K562 (cell line): Measurements from ENCODE around the gene RCSD1. TPM values are rescaled to one million over a fixed set of nuclear protein-coding genes. Genes with fewer than 3 reads are reported as not detected.

Experiments
- CEBPB ChIP-seq: fragments of 450-650 bp; IDR thresholded peaks from 2 replicates; pipeline ENCODE4 v1.6.1; 2016; ENCODE audit warnings: missing genetic modification characterization, missing compliant biosample characterization
- COPS2 ChIP-seq: fragments of 450-650 bp; conservative IDR thresholded peaks from 2 replicates; pipeline ENCODE4 v1.6.1; 2016; ENCODE audit warnings: mild to moderate bottlenecking, moderate library complexity
- ELF2 ChIP-seq: fragments of 250-450 bp; sonication (Bioruptor Pico); IDR thresholded peaks from 2 replicates; pipeline ENCODE4 v1.5.0; 2021; ENCODE audit warnings: mild to moderate bottlenecking
- ETS2 ChIP-seq: IDR thresholded peaks from 2 replicates; pipeline ENCODE4 v1.6.1; 2016; ENCODE audit warnings: borderline replicate concordance, missing genetic modification characterization, mild to moderate bottlenecking, moderate library complexity, missing compliant biosample characterization; ENCODE audit not compliant: poor library complexity, severe bottlenecking
- FOXK1 ChIP-seq: sonication (generic); formaldehyde crosslinking; IDR thresholded peaks from 2 replicates; pipeline ENCODE4 v1.8.0; 2022; ENCODE audit warnings: missing genetic modification reagents, mild to moderate bottlenecking, borderline replicate concordance
- MEIS2 ChIP-seq: fragments of 450-650 bp; IDR thresholded peaks from 2 replicates; pipeline ENCODE4 v1.6.1; 2014; ENCODE audit warnings: mild to moderate bottlenecking; ENCODE audit not compliant: partially characterized antibody
- PHB ChIP-seq: fragments of 250-450 bp; sonication (Bioruptor Pico); IDR thresholded peaks from 2 replicates; pipeline ENCODE4 v1.5.0; 2021
- PHF8 ChIP-seq: fragments of 200-600 bp; sonication (generic); IDR thresholded peaks from 2 replicates; pipeline ENCODE4 v1.6.1; 2012; ENCODE audit warnings: mixed run types, mild to moderate bottlenecking, inconsistent platforms, low read length, moderate library complexity, borderline replicate concordance
- PURB ChIP-seq: sonication (generic); formaldehyde crosslinking; IDR thresholded peaks from 2 replicates; pipeline ENCODE4 v1.9.0; 2021; ENCODE audit warnings: low read depth, mild to moderate bottlenecking, missing genetic modification reagents
- SMC3 ChIP-seq: conservative IDR thresholded peaks from 2 replicates; pipeline ENCODE4 v1.6.1; 2011; ENCODE audit warnings: low read depth, low read length, improper control_type of control experiment; ENCODE audit not compliant: insufficient read depth
- U2AF1 ChIP-seq: fragments of 200-400 bp; formaldehyde crosslinking; optimal IDR thresholded peaks from 2 replicates; pipeline ENCODE3; 2017; ENCODE audit warnings: mild to moderate bottlenecking, low read depth, low read length, moderate library complexity
- ZNF124 ChIP-seq: sonication (generic); formaldehyde crosslinking; IDR thresholded peaks from 2 replicates; pipeline ENCODE4 v1.8.1; 2022; ENCODE audit warnings: missing genetic modification reagents
- ZNF707 ChIP-seq: fragments of 250-450 bp; sonication (Bioruptor Pico); conservative IDR thresholded peaks from 2 replicates; pipeline ENCODE4 v1.8.0; 2022; ENCODE audit warnings: inconsistent platforms, mild to moderate bottlenecking, moderate library complexity
- polyA plus RNA-seq, 8 experiments: library from polyadenylated mRNA; depleted of rRNA in 4 of 8; stranded (reverse) in 5 of 8; unstranded in 3 of 8; fragments of >200 nt; fragmentation: Nextera tagmentation in 2 of 8; fragmentation: Illumina TruSeq in 1 of 8; extraction: Ambion mirVana in 2 of 8; extraction: Trizol in 1 of 8; gene quantifications; 2 replicates each; pipeline versions ENCODE4 v1.2.1 to v1.2.3, GENCODE V29; 2011 to 2014; ENCODE audit warnings: inconsistent platforms in 1 of 8, missing spikeins in 1 of 8
- total RNA-seq, 7 experiments: library from RNA; depleted of rRNA in 6 of 7; stranded (reverse); fragments of >200 nt in 6 of 7; fragmentation: Illumina TruSeq in 2 of 7; extraction: Trizol in 2 of 7; gene quantifications; 2 replicates each; pipeline versions ENCODE4 v1.2.1 to v1.2.3, GENCODE V29; 2011 to 2021; ENCODE audit warnings: low replicate concordance in 1 of 7
- TF ChIP-seq, protein P1 (sequence below), 2 experiments: fragments of 450-650 bp; formaldehyde crosslinking in 1 of 2; IDR thresholded peaks; 2 replicates each; pipeline versions ENCODE4 v1.4.0 to v1.6.1; 2014 to 2020; ENCODE audit warnings: mild to moderate bottlenecking in 2 of 2, borderline replicate concordance in 1 of 2, low read depth in 1 of 2
- TF ChIP-seq, protein P2 (sequence below): sonication (generic); formaldehyde crosslinking; IDR thresholded peaks from 2 replicates; pipeline ENCODE4 v1.8.0; 2022; ENCODE audit warnings: mild to moderate bottlenecking, low read depth, missing genetic modification reagents
- TF ChIP-seq, protein P3 (sequence below): fragments of 250-450 bp; sonication (Bioruptor Pico); IDR thresholded peaks from 2 replicates; pipeline ENCODE4 v1.8.0; 2021; ENCODE audit warnings: moderate library complexity, mild to moderate bottlenecking, inconsistent platforms
- TF ChIP-seq, protein P4 (sequence below): sonication (generic); formaldehyde crosslinking; IDR thresholded peaks from 2 replicates; pipeline ENCODE4 v1.8.1; 2023; ENCODE audit warnings: mild to moderate bottlenecking, missing genetic modification reagents, moderate library complexity

RCSD1 gene
- total and polyA plus RNA-seq, 9 of the 15 experiments (the other 6 are each of a cell fraction or from before 2014, with no cell fraction given), result 7.8 to 69.8 (median 45.3) TPM

DNA sequence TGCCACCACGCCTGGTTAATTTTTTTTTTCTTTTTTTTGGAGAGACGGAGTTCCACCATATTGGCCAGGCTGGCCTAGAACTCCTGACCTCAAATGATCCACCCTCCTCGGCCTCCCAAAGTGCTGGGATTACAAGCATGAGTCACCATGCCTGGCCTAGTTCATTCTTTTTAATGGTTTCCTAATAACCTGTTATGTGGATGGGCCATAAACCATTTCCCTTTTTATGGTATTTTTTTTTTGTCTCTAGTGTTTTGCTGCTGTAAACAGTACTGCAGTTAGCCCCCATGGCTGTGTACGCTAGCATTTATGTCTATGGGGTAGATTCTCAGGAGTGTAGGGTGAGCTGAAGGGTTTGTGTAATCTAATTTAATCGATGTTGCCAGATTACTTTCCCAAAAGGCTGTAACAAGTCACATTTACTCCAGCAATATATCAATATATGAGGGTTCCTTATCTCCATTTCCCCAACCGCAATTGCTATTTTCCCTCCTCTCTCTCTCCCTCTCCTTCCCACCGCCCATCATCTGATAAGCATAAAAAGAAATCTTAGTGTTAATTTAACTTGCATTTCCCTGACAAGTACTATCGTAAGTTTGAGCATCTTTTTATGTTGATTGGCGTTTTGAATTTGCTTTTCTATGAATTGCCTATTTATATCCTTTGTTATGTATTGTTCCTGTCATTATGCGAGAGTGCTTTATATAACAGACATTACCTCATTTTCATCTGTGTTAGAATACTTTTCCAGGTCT is 28.7 kb downstream of the RCSD1 start (continued):
- TF ChIP-seq, protein P1, sequence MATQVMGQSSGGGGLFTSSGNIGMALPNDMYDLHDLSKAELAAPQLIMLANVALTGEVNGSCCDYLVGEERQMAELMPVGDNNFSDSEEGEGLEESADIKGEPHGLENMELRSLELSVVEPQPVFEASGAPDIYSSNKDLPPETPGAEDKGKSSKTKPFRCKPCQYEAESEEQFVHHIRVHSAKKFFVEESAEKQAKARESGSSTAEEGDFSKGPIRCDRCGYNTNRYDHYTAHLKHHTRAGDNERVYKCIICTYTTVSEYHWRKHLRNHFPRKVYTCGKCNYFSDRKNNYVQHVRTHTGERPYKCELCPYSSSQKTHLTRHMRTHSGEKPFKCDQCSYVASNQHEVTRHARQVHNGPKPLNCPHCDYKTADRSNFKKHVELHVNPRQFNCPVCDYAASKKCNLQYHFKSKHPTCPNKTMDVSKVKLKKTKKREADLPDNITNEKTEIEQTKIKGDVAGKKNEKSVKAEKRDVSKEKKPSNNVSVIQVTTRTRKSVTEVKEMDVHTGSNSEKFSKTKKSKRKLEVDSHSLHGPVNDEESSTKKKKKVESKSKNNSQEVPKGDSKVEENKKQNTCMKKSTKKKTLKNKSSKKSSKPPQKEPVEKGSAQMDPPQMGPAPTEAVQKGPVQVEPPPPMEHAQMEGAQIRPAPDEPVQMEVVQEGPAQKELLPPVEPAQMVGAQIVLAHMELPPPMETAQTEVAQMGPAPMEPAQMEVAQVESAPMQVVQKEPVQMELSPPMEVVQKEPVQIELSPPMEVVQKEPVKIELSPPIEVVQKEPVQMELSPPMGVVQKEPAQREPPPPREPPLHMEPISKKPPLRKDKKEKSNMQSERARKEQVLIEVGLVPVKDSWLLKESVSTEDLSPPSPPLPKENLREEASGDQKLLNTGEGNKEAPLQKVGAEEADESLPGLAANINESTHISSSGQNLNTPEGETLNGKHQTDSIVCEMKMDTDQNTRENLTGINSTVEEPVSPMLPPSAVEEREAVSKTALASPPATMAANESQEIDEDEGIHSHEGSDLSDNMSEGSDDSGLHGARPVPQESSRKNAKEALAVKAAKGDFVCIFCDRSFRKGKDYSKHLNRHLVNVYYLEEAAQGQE (IDR thresholded peaks at IDR 0.05; ENCODE audit: borderline replicate concordance), result no peak
- TF ChIP-seq, protein P1 (CRISPR knock-in tag; IDR thresholded peaks at IDR 0.05; ENCODE audit: low read depth), result no peak
- TF ChIP-seq PURB (CRISPR knock-in tag) (no peak), ZNF124 (CRISPR knock-in tag) (no peak), MEIS2 (peak; percentile 73), ZNF707 (CRISPR knock-in tag) (no peak), PHB (CRISPR knock-in tag) (no peak), U2AF1 (no peak), ETS2 (no peak), PHF8 (no peak), FOXK1 (CRISPR knock-in tag) (no peak), SMC3 (no peak), ELF2 (CRISPR knock-in tag) (no peak), CEBPB (tag) (no peak), COPS2 (no peak)
- TF ChIP-seq, protein P2, sequence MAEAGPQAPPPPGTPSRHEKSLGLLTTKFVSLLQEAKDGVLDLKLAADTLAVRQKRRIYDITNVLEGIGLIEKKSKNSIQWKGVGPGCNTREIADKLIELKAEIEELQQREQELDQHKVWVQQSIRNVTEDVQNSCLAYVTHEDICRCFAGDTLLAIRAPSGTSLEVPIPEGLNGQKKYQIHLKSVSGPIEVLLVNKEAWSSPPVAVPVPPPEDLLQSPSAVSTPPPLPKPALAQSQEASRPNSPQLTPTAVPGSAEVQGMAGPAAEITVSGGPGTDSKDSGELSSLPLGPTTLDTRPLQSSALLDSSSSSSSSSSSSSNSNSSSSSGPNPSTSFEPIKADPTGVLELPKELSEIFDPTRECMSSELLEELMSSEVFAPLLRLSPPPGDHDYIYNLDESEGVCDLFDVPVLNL (CRISPR knock-in tag), result no peak
- TF ChIP-seq, protein P3, sequence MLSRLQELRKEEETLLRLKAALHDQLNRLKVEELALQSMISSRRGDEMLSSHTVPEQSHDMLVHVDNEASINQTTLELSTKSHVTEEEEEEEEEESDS (CRISPR knock-in tag), result no peak
- TF ChIP-seq, protein P4, sequence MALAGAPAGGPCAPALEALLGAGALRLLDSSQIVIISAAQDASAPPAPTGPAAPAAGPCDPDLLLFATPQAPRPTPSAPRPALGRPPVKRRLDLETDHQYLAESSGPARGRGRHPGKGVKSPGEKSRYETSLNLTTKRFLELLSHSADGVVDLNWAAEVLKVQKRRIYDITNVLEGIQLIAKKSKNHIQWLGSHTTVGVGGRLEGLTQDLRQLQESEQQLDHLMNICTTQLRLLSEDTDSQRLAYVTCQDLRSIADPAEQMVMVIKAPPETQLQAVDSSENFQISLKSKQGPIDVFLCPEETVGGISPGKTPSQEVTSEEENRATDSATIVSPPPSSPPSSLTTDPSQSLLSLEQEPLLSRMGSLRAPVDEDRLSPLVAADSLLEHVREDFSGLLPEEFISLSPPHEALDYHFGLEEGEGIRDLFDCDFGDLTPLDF, result no peak
